GM10248 (cell line): ENCODE data around the gene ISG20L2.
A peak's percentile ranks its signal among the peaks of the same experiment; 100 is the strongest.

ENCODE experiments used
- CTCF ChIA-PET: fragments of 300-600 bp; sonication (Branson Sonifier 250); formaldehyde crosslinking; extraction: SDS; loops from one replicate; lab custom pipeline; 2021; ENCODE audit warnings: antibody characterized with exemption; lab: Yijun Ruan, JAX
- POLR2A ChIA-PET: fragments of 350-650 bp; sonication (Branson Sonifier 250); formaldehyde crosslinking; extraction: SDS; loops from one replicate; lab custom pipeline; 2020; ENCODE audit warnings: antibody characterized with exemption; lab: Yijun Ruan, JAX
- DNase-seq: peaks from one replicate; pipeline ENCODE4 v3.0.0; 2012; ENCODE audit errors: extremely low spot score
- TF ChIP-seq, protein P1 (sequence below): IDR thresholded peaks from 2 replicates; pipeline ENCODE4 v1.5.1; 2012; ENCODE audit warnings: mild to moderate bottlenecking, low read depth; ENCODE audit errors: extremely low read depth, missing control alignments, control extremely low read depth

Gene ISG20L2

DNA sequence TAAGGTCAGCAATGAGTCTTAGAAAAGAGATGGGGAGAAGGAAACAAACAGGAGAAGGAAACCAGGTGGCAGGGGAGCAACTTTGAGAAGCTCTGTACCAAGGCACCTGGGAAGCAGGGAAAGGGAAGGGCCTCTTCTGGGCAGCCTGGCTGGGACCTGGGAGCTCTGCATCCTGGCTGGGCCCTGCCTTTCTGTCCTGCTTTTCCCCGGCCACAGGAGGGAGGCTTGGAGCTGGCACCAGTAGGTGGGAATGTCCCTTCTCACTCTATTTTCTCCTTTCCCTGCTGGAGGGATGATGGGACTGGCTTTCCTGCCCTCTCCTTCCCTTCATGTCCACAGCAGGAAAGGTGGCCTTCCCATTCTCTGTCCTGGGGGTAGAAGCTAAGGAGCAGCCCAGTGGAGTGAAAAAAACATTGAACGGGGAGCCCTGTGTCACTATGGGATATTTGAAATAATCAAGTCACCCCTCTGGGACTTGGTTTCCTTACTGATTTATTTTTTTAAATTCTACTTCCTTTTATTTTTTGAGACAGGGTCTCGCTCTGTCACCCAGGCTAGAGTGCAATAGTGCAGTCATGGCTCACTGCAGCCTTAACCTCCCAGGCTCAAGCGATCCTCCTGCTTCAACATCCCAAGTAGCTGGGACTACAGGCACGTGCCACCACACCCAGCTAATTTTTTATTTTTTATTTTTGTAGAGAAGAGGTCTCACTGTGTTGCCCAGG lies 46.2 kb downstream of the ISG20L2 start:
- ChIA-PET CTCF (interaction anchor here (1.0 to 25.5 kb wide), 8 partner anchors 7 to 177 kb away, joined by 3 to 597 read pairs (median 58); partner anchors contain the start of genes CRABP2, ISG20L2 and METTL25B), POLR2A (no interaction called here)
- DNase-seq, result no peak
- TF ChIP-seq, protein P1, sequence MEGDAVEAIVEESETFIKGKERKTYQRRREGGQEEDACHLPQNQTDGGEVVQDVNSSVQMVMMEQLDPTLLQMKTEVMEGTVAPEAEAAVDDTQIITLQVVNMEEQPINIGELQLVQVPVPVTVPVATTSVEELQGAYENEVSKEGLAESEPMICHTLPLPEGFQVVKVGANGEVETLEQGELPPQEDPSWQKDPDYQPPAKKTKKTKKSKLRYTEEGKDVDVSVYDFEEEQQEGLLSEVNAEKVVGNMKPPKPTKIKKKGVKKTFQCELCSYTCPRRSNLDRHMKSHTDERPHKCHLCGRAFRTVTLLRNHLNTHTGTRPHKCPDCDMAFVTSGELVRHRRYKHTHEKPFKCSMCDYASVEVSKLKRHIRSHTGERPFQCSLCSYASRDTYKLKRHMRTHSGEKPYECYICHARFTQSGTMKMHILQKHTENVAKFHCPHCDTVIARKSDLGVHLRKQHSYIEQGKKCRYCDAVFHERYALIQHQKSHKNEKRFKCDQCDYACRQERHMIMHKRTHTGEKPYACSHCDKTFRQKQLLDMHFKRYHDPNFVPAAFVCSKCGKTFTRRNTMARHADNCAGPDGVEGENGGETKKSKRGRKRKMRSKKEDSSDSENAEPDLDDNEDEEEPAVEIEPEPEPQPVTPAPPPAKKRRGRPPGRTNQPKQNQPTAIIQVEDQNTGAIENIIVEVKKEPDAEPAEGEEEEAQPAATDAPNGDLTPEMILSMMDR, result no peak

DNA sequence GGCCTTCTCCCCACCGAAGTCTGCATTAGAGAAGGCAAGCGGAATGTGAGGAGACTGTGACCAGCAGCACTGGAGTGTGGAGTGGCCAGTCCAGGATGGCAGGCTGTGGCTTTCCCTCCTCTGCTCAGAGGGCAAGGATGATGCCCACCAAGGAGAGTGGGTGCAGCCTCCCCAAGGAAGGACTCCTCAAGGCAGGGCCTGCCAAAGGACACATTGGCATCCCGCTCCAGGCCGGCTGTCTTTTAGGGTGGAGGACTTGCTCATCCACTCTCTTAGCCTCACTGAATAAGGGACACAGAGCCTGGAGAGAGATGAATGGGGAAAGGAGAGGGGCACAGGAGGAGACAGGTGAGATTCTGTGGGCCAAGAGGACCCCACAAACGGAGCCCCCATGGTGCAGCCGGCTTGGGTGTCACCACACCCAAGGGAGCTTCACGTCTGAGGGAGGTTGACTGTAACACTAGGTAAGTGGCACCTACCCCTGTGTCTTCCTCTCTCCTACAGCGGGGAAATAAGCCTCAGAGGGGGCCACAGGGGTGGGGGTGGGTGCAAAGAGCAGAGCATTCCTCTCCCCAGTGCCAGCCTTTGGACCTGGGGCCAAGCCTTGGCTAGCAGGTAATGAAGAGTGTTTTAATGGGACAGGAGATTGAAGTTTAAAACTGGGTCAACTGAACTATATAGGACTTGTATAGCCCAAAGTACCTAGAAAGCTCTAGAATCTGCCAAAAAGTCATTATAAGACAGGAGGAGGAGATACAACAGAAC lies 47.2 kb downstream of the ISG20L2 start:
- ChIA-PET CTCF (interaction anchor here (0.8 to 25.5 kb wide), 9 partner anchors 8 to 178 kb away, joined by 3 to 597 read pairs (median 97); partner anchors contain the start of genes CRABP2, ISG20L2 and METTL25B), POLR2A (no interaction called here)
- TF ChIP-seq, protein P1, result no peak
- DNase-seq, result no peak

DNA sequence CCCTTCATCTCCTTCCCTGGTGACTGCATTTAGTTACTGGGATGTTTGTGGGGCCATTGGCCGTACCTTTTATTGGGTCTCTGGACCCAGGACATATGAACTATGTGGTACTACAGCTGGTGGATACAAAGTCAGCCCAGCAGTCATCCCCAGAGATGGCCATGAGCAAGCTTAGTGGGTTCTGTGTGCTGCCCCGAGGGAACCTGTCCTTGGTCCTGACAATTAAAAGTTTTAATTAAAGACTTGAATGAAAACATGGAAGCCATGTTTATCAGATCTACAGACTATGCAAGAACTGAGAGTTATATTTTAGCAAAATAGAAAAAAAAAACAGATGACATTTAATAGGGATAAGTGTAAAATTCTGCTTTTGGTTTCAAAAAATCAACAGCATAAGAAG lies 48.5 kb downstream of the ISG20L2 start:
- ChIA-PET POLR2A (no interaction called here), CTCF (interaction anchor here (0.8 to 25.5 kb wide), 7 partner anchors 10 to 56 kb away, joined by 3 to 597 read pairs (median 97); partner anchors contain the start of genes CRABP2, ISG20L2 and METTL25B)
- DNase-seq, result no peak
- TF ChIP-seq, protein P1, result no peak

DNA sequence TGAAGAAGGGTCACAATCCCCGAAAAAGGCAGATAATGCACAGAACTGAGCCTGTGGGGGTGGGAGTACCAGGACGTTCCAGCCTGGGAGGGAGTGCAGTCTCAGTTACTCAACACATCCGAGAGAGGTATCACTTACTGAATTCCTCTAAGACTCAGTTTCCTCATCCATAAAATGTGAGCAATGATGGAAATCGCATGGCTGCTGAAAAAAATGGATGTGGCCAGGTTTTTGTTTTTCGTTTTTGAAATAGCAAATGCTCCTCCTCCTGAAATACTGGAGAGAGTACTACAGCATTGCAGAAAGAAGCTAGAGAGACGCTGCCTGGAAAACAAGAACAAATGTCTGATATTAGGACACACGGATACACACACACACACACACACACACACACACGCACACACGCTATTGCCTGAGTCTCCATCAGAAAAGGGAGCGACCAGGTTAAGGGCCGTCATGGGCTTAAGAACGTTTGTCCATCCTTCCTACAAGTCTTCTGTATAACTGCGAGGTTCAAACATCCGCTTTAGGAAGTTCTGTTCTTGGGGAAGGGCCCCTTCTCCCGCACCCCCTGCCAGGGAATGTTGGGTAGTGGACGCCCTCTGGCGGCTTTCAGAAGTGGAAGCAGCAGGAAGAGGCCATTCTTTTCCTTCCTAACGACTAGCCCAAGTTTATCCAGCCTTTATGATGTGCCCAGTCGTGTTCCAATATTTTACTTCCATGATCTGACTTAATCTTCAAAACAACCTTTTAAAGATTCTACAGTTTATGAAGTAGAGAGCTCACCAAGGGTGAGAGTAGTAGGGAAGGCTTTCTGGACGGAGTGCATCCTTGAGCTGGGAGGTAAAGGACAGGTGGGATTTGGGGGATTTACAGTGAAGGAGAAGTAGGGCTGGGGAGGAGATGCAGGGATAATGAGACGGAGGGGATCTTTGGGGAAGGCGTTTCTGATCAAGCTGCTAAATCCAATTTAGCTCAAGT lies 50.7 kb downstream of the ISG20L2 start:
- POLR2A ChIA-PET, result no interaction called here
- DNase-seq, result peak; percentile 66
- TF ChIP-seq, protein P1, result peak; percentile 83
- CTCF ChIA-PET, result interaction anchor here (0.7 to 25.5 kb wide), 16 partner anchors 8 to 259 kb away, joined by 3 to 597 read pairs (median 5); partner anchors contain the start of genes CRABP2 and INSRR

DNA sequence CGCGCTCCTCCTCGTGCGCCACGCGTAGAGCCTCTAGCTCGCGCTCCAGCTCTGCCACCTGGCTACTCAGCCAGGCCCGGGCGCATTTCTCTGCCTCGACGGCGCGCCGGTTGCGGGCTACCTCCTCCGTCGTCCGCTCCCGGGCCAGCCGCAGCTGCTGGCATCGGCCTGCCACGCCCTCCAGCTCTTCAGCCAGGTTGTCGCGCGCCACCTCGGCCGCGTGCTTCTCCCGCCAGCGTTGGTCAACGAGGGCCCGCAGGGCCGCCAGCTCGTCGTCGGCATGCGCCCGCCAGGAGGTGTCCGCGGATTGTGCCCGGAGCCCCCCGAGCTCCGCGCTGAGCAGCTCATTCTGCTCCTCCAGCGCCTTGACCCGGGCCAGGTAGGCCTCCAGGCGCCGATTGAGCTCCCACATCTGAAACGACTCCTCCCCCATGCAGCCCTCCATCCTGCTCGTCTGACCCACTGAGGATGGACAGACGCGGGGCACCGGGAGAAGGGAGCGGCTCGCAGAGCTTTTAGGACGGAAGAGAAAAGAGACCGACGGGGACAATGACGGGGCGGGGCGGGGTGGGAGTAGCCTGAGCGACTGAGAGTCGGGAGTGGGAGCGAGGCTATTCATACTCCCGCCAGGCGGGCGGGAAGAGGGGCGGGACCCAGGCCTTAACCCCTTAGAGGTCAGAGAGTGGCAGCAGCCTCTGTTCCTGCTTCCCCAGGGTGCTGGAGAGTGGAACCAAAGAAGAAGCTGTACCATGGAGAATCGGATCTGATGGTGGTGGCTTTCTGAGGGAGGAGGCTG lies 51.5 kb downstream of the ISG20L2 start, which contains the start of gene NES:
Gene NES (minus strand): TSS at position 588 of the 796 bp plus-strand sequence. CDS start 143 bp downstream, at position 445.
- ChIA-PET CTCF (interaction anchor here (1.0 to 25.5 kb wide), 12 partner anchors 13 to 290 kb away, joined by 3 to 597 read pairs (median 8); partner anchors contain the start of gene CRABP2), POLR2A (no interaction called here)
- TF ChIP-seq, protein P1, result no peak
- DNase-seq, result no peak
